ENCODE results near the gene METTL22.
A peak's percentile ranks its signal among the peaks of the same experiment; 100 is the strongest.
"Not testable (repeated sequence)": the region's sequence is repeated elsewhere in the genome, so short reads cannot be mapped to it uniquely, and the experiment has no call there.

Gene METTL22

GRCh38 chr16:8632675-8633182, 11.2 kb downstream of the METTL22 start:
- DNase-seq, result no peak

GRCh38 chr16:8634991-8635736, 13.7 kb downstream of the METTL22 start:
- DNase-seq, result no peak

- DNase-seq, result no peak
Observed at GRCh38 chr16:8639694-8640093, 18.2 kb downstream of the METTL22 start.

- no peak for DNase-seq
Observed at GRCh38 chr16:8641671-8642070, 20.2 kb downstream of the METTL22 start.

GRCh38 chr16:8642146-8642545, 20.6 kb downstream of the METTL22 start:
- DNase-seq, result no peak

- no peak for DNase-seq
Observed at GRCh38 chr16:8644211-8645140, 23.0 kb downstream of the METTL22 start.

- DNase-seq, result no peak
Observed at GRCh38 chr16:8645141-8645521, 23.6 kb downstream of the METTL22 start.

- DNase-seq, result no peak
Observed at GRCh38 chr16:8645831-8646230, 24.3 kb downstream of the METTL22 start.

- DNase-seq, result no peak
Observed at GRCh38 chr16:8646326-8647053, 25.0 kb downstream of the METTL22 start.

GRCh38 chr16:8647721-8648318, 26.3 kb downstream of the METTL22 start:
- no peak for DNase-seq

- DNase-seq, result no peak
Observed at GRCh38 chr16:8648877-8649276, 27.4 kb downstream of the METTL22 start.

GRCh38 chr16:8649829-8650554, 28.5 kb downstream of the METTL22 start:
- no peak for DNase-seq

GRCh38 chr16:8651958-8652357, 30.5 kb downstream of the METTL22 start:
- DNase-seq, result not testable (repeated sequence)

GRCh38 chr16:8655184-8655717, 33.8 kb downstream of the METTL22 start:
- no peak for DNase-seq

- DNase-seq, result no peak
Observed at GRCh38 chr16:8656376-8656775, 34.9 kb downstream of the METTL22 start.

- DNase-seq, result peak; percentile 71
Observed at GRCh38 chr16:8660841-8661301, 39.4 kb downstream of the METTL22 start.

- DNase-seq, result no peak
Observed at GRCh38 chr16:8661703-8662102, 40.2 kb downstream of the METTL22 start.

- DNase-seq, result no peak
Observed at GRCh38 chr16:8663192-8664089, 41.9 kb downstream of the METTL22 start.

- DNase-seq, result no peak
Observed at GRCh38 chr16:8665529-8665928, 44.0 kb downstream of the METTL22 start.

GRCh38 chr16:8667492-8667891, 46.0 kb downstream of the METTL22 start:
- no peak for DNase-seq

All from NCI-H2029 treated with DMSO at 0.1 percent for 48 hours (cell line).